Cardiac septum (tissue), 1 donor: ENCODE measurements around the gene AGPAT4. TPM values are rescaled to one million over a fixed set of nuclear protein-coding genes. Genes with fewer than 3 reads are reported as not detected.
"Not testable (repeated sequence)": the region's sequence is repeated elsewhere in the genome, so short reads cannot be mapped to it uniquely, and the experiment has no call there.

ENCODE experiments used
- DNase-seq: peaks from one replicate; pipeline ENCODE4 v3.0.0-alpha.2; 2020; ENCODE audit warnings: low spot score
- intact Hi-C: fragments of 100-400 bp; cut with DNase I; formaldehyde crosslinking; loops from one replicate; pipeline ENCODE4 v1.14.0; 2022
- long read RNA-seq: library from polyadenylated mRNA; unstranded; transcript quantifications from one replicate; pipeline ENCODE4 v2.0.0, GENCODE V29; 2021
- total RNA-seq: library from RNA; stranded (reverse); fragmentation: NEBNext Ultra II Directional; extraction: Animal tissue kit (Norgen Biotek cat#: 25700); gene quantifications from one replicate; pipeline ENCODE4 v1.2.1, GENCODE V29; 2021
- donor health status: DM: no; HTN: no; CAD: no.

The AGPAT4 gene
- 1.6 TPM for total RNA-seq
- long read RNA-seq, full-length matches to known transcripts, result 1 of 2 reads
- long read RNA-seq, partial matches to known transcripts, result 0 of 2 reads
- long read RNA-seq, other reads (novel, unspliced or antisense), result 1 of 2 reads

- intact Hi-C loops, result no loop called here
- no peak for DNase-seq
Measured at GRCh38 chr6:161273752-161274487, at the start of gene AGPAT4. Gene AGPAT4 (minus strand): TSS chr6:161274061. CDS start chr6:161232213, 41,848 bp downstream.

- intact Hi-C loops, result no loop called here
Measured at GRCh38 chr6:161319231-161319630, 45.4 kb upstream of the AGPAT4 start.

GRCh38 chr6:161318456-161318855 is 44.6 kb upstream of the AGPAT4 start:
- no peak for DNase-seq
- intact Hi-C loops, result no loop called here

More at GRCh38 chr6:161319231-161319630, 45.4 kb upstream of the AGPAT4 start:
- DNase-seq, result no peak

- no peak for DNase-seq
- intact Hi-C loops, result no loop called here
Measured at GRCh38 chr6:161316531-161316930, 42.7 kb upstream of the AGPAT4 start.

GRCh38 chr6:161315246-161315917 is 41.5 kb upstream of the AGPAT4 start:
- intact Hi-C loops, DNase-seq: not testable (repeated sequence)

GRCh38 chr6:161314541-161315245 is 40.8 kb upstream of the AGPAT4 start:
- DNase-seq, intact Hi-C loops: not testable (repeated sequence)

GRCh38 chr6:161313940-161314509 is 40.2 kb upstream of the AGPAT4 start:
- DNase-seq, result no peak
- intact Hi-C loops, result no loop called here

- intact Hi-C loops, DNase-seq: not testable (repeated sequence)
Measured at GRCh38 chr6:161313475-161313874, 39.6 kb upstream of the AGPAT4 start.

- DNase-seq, result not testable (repeated sequence)
Measured at GRCh38 chr6:161309774-161310173, 35.9 kb upstream of the AGPAT4 start.

GRCh38 chr6:161308075-161308655 is 34.3 kb upstream of the AGPAT4 start:
- intact Hi-C loops, result no loop called here
- no peak for DNase-seq

More at GRCh38 chr6:161309774-161310173, 35.9 kb upstream of the AGPAT4 start:
- intact Hi-C loops, result not testable (repeated sequence)

GRCh38 chr6:161305860-161306259 is 32.0 kb upstream of the AGPAT4 start:
- no peak for DNase-seq
- intact Hi-C loops, result no loop called here

- DNase-seq, result no peak
- intact Hi-C loops, result loop anchor here (5.0 kb wide), 1 partner anchor 64 kb away; no protein-coding TSS in a partner anchor
Measured at GRCh38 chr6:161303628-161304340, 29.9 kb upstream of the AGPAT4 start.

GRCh38 chr6:161302949-161303348 is 29.1 kb upstream of the AGPAT4 start:
- no peak for DNase-seq
- intact Hi-C loops, result loop anchor here (5.0 kb wide), 1 partner anchor 64 kb away; no protein-coding TSS in a partner anchor

GRCh38 chr6:161301338-161301737 is 27.5 kb upstream of the AGPAT4 start:
- intact Hi-C loops, result loop anchor here (5.0 kb wide), 1 partner anchor 66 kb away; no protein-coding TSS in a partner anchor
- no peak for DNase-seq

GRCh38 chr6:161300823-161301222 is 27.0 kb upstream of the AGPAT4 start:
- intact Hi-C loops, result loop anchor here (5.0 kb wide), 1 partner anchor 66 kb away; no protein-coding TSS in a partner anchor
- no peak for DNase-seq

GRCh38 chr6:161299726-161300125 is 25.9 kb upstream of the AGPAT4 start:
- intact Hi-C loops, result loop anchor here (5.0 kb wide), 1 partner anchor 68 kb away; no protein-coding TSS in a partner anchor
- no peak for DNase-seq

- DNase-seq, result no peak
- intact Hi-C loops, result no loop called here
Measured at GRCh38 chr6:161295784-161296183, 21.9 kb upstream of the AGPAT4 start.

- no peak for DNase-seq
- intact Hi-C loops, result no loop called here
Measured at GRCh38 chr6:161292650-161293281, 18.9 kb upstream of the AGPAT4 start.
